H9 (cell line): ENCODE measurements around the gene KCMF1. TPM values are rescaled to one million over a fixed set of nuclear protein-coding genes. Genes with fewer than 3 reads are reported as not detected.

ENCODE experiments used
- DNase-seq: peaks from one replicate; pipeline ENCODE4 v3.0.0-alpha.2; 2017
- H2AFZ ChIP-seq: one replicate; pipeline ENCODE4 v1.6.1; 2013; ENCODE audit warnings: mild to moderate bottlenecking, low read length, control low read depth, moderate library complexity
- H2AK5ac ChIP-seq: 2 replicates; pipeline ENCODE4 v1.6.1; 2013; ENCODE audit warnings: low read length, control low read depth, mixed read lengths; ENCODE audit not compliant: insufficient read length
- H2BK120ac ChIP-seq: one replicate; pipeline ENCODE4 v1.6.1; 2013; ENCODE audit warnings: low read depth, mild to moderate bottlenecking, low read length, control low read depth, inconsistent platforms; ENCODE audit not compliant: poor library complexity, severe bottlenecking
- H2BK12ac ChIP-seq: 2 replicates; pipeline ENCODE4 v1.6.1; 2013; ENCODE audit warnings: low read length, control low read depth, mixed read lengths, low read depth; ENCODE audit not compliant: insufficient read length
- H2BK15ac ChIP-seq: 2 replicates; pipeline ENCODE4 v1.6.1; 2013; ENCODE audit warnings: low read depth, low read length, control low read depth
- H2BK20ac ChIP-seq: one replicate; pipeline ENCODE4 v1.6.1; 2013; ENCODE audit warnings: low read depth, mild to moderate bottlenecking, low read length, control low read depth, inconsistent platforms; ENCODE audit not compliant: poor library complexity, severe bottlenecking
- H2BK5ac ChIP-seq: 2 replicates; pipeline ENCODE4 v1.6.1; 2013; ENCODE audit warnings: low read length, control low read depth, mixed read lengths; ENCODE audit not compliant: insufficient read length
- H3K14ac ChIP-seq: 2 replicates; pipeline ENCODE4 v1.6.1; 2013; ENCODE audit warnings: low read length, control low read depth; ENCODE audit not compliant: insufficient read depth
- H3K18ac ChIP-seq: 2 replicates; pipeline ENCODE4 v1.6.1; 2013; ENCODE audit warnings: low read depth, mild to moderate bottlenecking, mixed read lengths, low read length, control low read depth; ENCODE audit not compliant: insufficient read length
- H3K23ac ChIP-seq: 2 replicates; pipeline ENCODE4 v1.6.1; 2013; ENCODE audit warnings: low read length, control low read depth, mixed read lengths, low read depth; ENCODE audit not compliant: insufficient read length
- H3K23me2 ChIP-seq: 2 replicates; pipeline ENCODE4 v1.6.1; 2013; ENCODE audit warnings: low read depth, mild to moderate bottlenecking, mixed read lengths, low read length, control low read depth; ENCODE audit not compliant: insufficient read length, poor library complexity, severe bottlenecking
- H3K27ac ChIP-seq: 2 replicates; pipeline ENCODE4 v1.5.1; 2013; ENCODE audit warnings: low read length, control low read depth, mixed read lengths, low read depth; ENCODE audit not compliant: insufficient read length
- H3K27me3 ChIP-seq: 2 replicates; pipeline ENCODE4 v1.6.1; 2013; ENCODE audit warnings: low read length, control low read depth, inconsistent platforms; ENCODE audit not compliant: insufficient read depth
- H3K4ac ChIP-seq: 2 replicates; pipeline ENCODE4 v1.6.1; 2013; ENCODE audit warnings: low read depth, mild to moderate bottlenecking, control low read depth, inconsistent platforms, low read length, moderate library complexity
- H3K4me1 ChIP-seq: 2 replicates; pipeline ENCODE4 v1.6.1; 2013; ENCODE audit warnings: low read length, control low read depth, inconsistent platforms; ENCODE audit not compliant: insufficient read depth
- H3K4me2 ChIP-seq: 2 replicates; pipeline ENCODE4 v1.6.1; 2013; ENCODE audit warnings: low read length, control low read depth, mixed read lengths; ENCODE audit not compliant: insufficient read length, insufficient read depth
- H3K56ac ChIP-seq: 2 replicates; pipeline ENCODE4 v1.6.1; 2013; ENCODE audit warnings: low read depth, mild to moderate bottlenecking, mixed read lengths, low read length, control low read depth; ENCODE audit not compliant: insufficient read length
- H3K79me1 ChIP-seq: 2 replicates; pipeline ENCODE4 v1.6.1; 2013; ENCODE audit warnings: low read depth, mild to moderate bottlenecking, moderate library complexity, low read length, control low read depth, inconsistent platforms; ENCODE audit not compliant: insufficient read depth, poor library complexity, severe bottlenecking
- H3K79me2 ChIP-seq: 2 replicates; pipeline ENCODE4 v1.6.1; 2013; ENCODE audit warnings: low read length, control low read depth, inconsistent platforms; ENCODE audit not compliant: insufficient read depth
- H3K9ac ChIP-seq: 2 replicates; pipeline ENCODE4 v1.6.1; 2013; ENCODE audit warnings: low read length, control low read depth, mixed read lengths; ENCODE audit not compliant: insufficient read length; ENCODE audit errors: extremely low read depth
- H3K9me3 ChIP-seq: one replicate; pipeline ENCODE4 v1.6.1; 2013; ENCODE audit warnings: low read depth, low read length, inconsistent platforms; ENCODE audit not compliant: control insufficient read depth
- H3T11ph ChIP-seq: one replicate; pipeline ENCODE4 v1.6.1; 2013; ENCODE audit warnings: mild to moderate bottlenecking, low read length, control low read depth, inconsistent platforms
- H4K20me1 ChIP-seq: one replicate; pipeline ENCODE4 v1.6.1; 2013; ENCODE audit not compliant: control insufficient read depth, insufficient read length, insufficient read depth
- H4K5ac ChIP-seq: 2 replicates; pipeline ENCODE4 v1.6.1; 2013; ENCODE audit warnings: low read depth, mild to moderate bottlenecking, mixed read lengths, low read length, control low read depth; ENCODE audit not compliant: insufficient read length
- H4K8ac ChIP-seq: replicated peaks from 2 replicates; pipeline ENCODE4 v1.6.1; 2013; ENCODE audit warnings: low read length, control low read depth, mixed read lengths, low read depth; ENCODE audit not compliant: insufficient read length
- H4K91ac ChIP-seq: 2 replicates; pipeline ENCODE4 v1.6.1; 2013; ENCODE audit warnings: low read depth, mild to moderate bottlenecking, moderate library complexity, mixed read lengths, low read length, control low read depth; ENCODE audit not compliant: insufficient read length
- H3K27ac Mint-ChIP-seq, 3 experiments: 2 replicates in 2 of 3; 3 replicates in 1 of 3; pipeline ENCODE4 v1.8.0; 2020 to 2021; ENCODE audit warnings: mixed read lengths in 3 of 3, mild to moderate bottlenecking in 1 of 3, moderate library complexity in 1 of 3
- H3K27me3 Mint-ChIP-seq: 2 replicates; pipeline ENCODE4 v1.8.0; 2021; ENCODE audit warnings: low read depth, mild to moderate bottlenecking, moderate library complexity, mixed read lengths
- H3K36me3 Mint-ChIP-seq, 3 experiments: 2 replicates in 2 of 3; 3 replicates in 1 of 3; pipeline ENCODE4 v1.8.0; 2020 to 2021; ENCODE audit warnings: low read depth in 3 of 3, mixed read lengths in 3 of 3; ENCODE audit not compliant: insufficient read depth in 1 of 3
- H3K4me1 Mint-ChIP-seq, 2 experiments: 2 replicates each; pipeline ENCODE4 v1.8.0; 2020; ENCODE audit warnings: mixed read lengths in 2 of 2
- H3K4me3 Mint-ChIP-seq, 2 experiments: 2 replicates in 1 of 2; 3 replicates in 1 of 2; pipeline ENCODE4 v1.8.0; 2020 to 2021; ENCODE audit warnings: mild to moderate bottlenecking in 2 of 2, mixed read lengths in 2 of 2, moderate library complexity in 1 of 2
- H3K9me3 Mint-ChIP-seq, 2 experiments: 2 replicates in 1 of 2; 3 replicates in 1 of 2; pipeline ENCODE4 v1.8.0; 2020; ENCODE audit warnings: mild to moderate bottlenecking in 2 of 2, mixed read lengths in 2 of 2, moderate library complexity in 1 of 2
- WGBS: extraction: QIAGEN DNeasy Blood & Tissue Kit; methylation state at CpG from one replicate; pipeline ENCODE4 v1.1.7; 2013; ENCODE audit warnings: missing lambda C conversion rate, low lambda C conversion rate, mixed read lengths; ENCODE audit not compliant: insufficient read length; ENCODE audit errors: extremely low coverage; 5-methylcytosine and 5-hydroxymethylcytosine counted together
- total RNA-seq: library from RNA; stranded (reverse); gene quantifications from 2 replicates; pipeline ENCODE4 v1.2.1, GENCODE V29; 2021
- TF ChIP-seq, protein P1 (sequence below): fragments of 200-600 bp; sonication (generic); conservative IDR thresholded peaks from 3 replicates; pipeline ENCODE4 v1.8.0; 2021; ENCODE audit warnings: antibody characterized with exemption, mild to moderate bottlenecking

Gene KCMF1
- total RNA-seq, 1 experiment from 2014 or later: 113 TPM

DNA sequence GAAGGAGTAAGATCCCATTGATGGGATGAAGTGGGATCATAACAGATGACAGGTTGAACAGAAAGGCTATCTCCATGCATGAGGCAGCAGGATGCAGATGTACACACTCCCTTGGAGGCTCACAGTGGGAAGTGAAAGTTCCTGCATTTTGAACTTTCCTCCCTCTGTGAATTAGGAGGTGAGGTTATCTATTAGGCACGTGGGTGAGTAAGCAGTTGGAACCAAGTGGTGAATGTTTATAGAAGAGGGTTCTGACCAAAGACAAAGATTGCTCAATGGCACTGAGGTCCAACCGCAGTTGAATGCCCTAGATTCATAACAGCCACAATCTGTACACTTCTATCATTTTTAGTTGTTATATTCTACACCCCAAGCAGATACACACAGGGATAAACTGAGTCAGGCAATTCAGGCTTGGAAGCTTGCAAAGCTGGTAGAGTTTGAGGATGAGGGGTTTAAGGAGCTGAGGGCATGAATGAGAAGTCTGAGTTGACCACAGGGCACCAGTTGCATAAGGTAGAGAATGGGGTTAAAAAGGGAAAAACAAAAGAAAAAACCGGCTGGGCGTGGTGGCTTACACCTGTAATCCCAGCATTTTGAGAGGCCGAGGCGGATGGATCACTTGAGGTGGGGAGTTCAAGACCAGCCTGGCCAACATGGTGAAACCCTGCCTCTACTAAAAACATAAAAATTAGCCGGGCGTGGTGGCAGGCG, 7.1 kb upstream of the KCMF1 start:
- Histone ChIP-seq H3T11ph (no peak overlapping the region), H3K18ac (no peak overlapping the region), H2AFZ (no peak overlapping the region), H3K27ac (no peak overlapping the region), H2AK5ac (no peak overlapping the region), H3K14ac (no peak overlapping the region), H3K27me3 (no peaks in the 10 kb centered on the region), H2BK20ac (no peak overlapping the region), H4K8ac (no peak overlapping the region), H3K23me2 (no peaks in the 10 kb centered on the region), H3K79me1 (no peaks in the 10 kb centered on the region), H2BK5ac (no peak overlapping the region), H3K56ac (no peak overlapping the region), H2BK15ac (no peak overlapping the region), H4K20me1 (no peaks in the 10 kb centered on the region), H2BK120ac (no peak overlapping the region), H4K91ac (no peak overlapping the region), H3K9ac (no peak overlapping the region), H3K79me2 (peaks cover 11% of the 10 kb centered on the region), H3K4me2 (no peak overlapping the region), H2BK12ac (no peak overlapping the region), H4K5ac (no peak overlapping the region), H3K9me3 (no peaks in the 10 kb centered on the region), H3K4ac (no peak overlapping the region), H3K4me1 (peaks cover 3% of the 10 kb centered on the region; the same call in 1 of the 2 replicates), H3K23ac (no peak overlapping the region)
- WGBS: no CpG with 5 or more reads among the region's 9 CpGs
- H3K4me1 Mint-ChIP-seq: peaks cover 45 to 55% of the 10 kb centered on the region in 2 experiments
- H3K27ac Mint-ChIP-seq: no peak overlapping the region; a peak in 1 of 7 replicates
- DNase-seq: no peak
- TF ChIP-seq, protein P1, sequence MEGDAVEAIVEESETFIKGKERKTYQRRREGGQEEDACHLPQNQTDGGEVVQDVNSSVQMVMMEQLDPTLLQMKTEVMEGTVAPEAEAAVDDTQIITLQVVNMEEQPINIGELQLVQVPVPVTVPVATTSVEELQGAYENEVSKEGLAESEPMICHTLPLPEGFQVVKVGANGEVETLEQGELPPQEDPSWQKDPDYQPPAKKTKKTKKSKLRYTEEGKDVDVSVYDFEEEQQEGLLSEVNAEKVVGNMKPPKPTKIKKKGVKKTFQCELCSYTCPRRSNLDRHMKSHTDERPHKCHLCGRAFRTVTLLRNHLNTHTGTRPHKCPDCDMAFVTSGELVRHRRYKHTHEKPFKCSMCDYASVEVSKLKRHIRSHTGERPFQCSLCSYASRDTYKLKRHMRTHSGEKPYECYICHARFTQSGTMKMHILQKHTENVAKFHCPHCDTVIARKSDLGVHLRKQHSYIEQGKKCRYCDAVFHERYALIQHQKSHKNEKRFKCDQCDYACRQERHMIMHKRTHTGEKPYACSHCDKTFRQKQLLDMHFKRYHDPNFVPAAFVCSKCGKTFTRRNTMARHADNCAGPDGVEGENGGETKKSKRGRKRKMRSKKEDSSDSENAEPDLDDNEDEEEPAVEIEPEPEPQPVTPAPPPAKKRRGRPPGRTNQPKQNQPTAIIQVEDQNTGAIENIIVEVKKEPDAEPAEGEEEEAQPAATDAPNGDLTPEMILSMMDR: no peak
- no peak overlapping the region for H3K4me3 Mint-ChIP-seq
- peaks cover 38 to 57% (median 57%) of the 10 kb centered on the region in 3 experiments for H3K36me3 Mint-ChIP-seq
- H3K27me3 Mint-ChIP-seq: no peaks in the 10 kb centered on the region; the same call in 1 of the 2 replicates
- H3K9me3 Mint-ChIP-seq: no peaks in the 10 kb centered on the region; a peak in 1 of 5 replicates
